SU-DHL-6 (cell line): Measurements from ENCODE around the gene CC2D1B.
A peak's percentile ranks its signal among the peaks of the same experiment; 100 is the strongest.

Experiments used
- H2AFZ ChIP-seq: fragments of 200-600 bp; sonication (generic); 2 replicates; pipeline ENCODE4 v1.6.1; 2014; ENCODE audit warnings: low read depth, mild to moderate bottlenecking, moderate library complexity, mixed read lengths, antibody characterized with exemption, low read length; ENCODE audit not compliant: severe bottlenecking
- H3F3A ChIP-seq: fragments of 200-600 bp; shearing (Covaris generic); 2 replicates; pipeline ENCODE4 v1.6.0; 2016; ENCODE audit warnings: antibody characterized with exemption, mild to moderate bottlenecking; ENCODE audit not compliant: insufficient read depth
- H3K27ac ChIP-seq: fragments of 200-600 bp; sonication (generic); 2 replicates; pipeline ENCODE4 v1.5.1; 2016; ENCODE audit warnings: low read depth, mild to moderate bottlenecking, low read length, moderate library complexity, mixed read lengths
- H3K27me3 ChIP-seq: fragments of 200-600 bp; sonication (generic), shearing (Covaris generic); 2 replicates; pipeline ENCODE4 v1.6.0; 2014; ENCODE audit warnings: mild to moderate bottlenecking, low read length
- H3K36me3 ChIP-seq: fragments of 200-600 bp; sonication (generic); 2 replicates; pipeline ENCODE4 v1.6.1; 2014; ENCODE audit warnings: mild to moderate bottlenecking, low read length, mixed read lengths
- H3K4me2 ChIP-seq: fragments of 300-600, 200-600 bp; shearing (Covaris generic), sonication (generic); 2 replicates; pipeline ENCODE4 v1.6.0; 2014; ENCODE audit warnings: low read length, low read depth, mild to moderate bottlenecking; ENCODE audit not compliant: poor library complexity, severe bottlenecking
- H3K4me3 ChIP-seq: fragments of 200-600 bp; sonication (generic); 2 replicates; pipeline ENCODE4 v1.5.1; 2014; ENCODE audit warnings: antibody characterized with exemption, low read length, mild to moderate bottlenecking, mixed read lengths; ENCODE audit not compliant: insufficient read depth, poor library complexity, severe bottlenecking
- H3K79me2 ChIP-seq: fragments of 200-600 bp; sonication (generic); 2 replicates; pipeline ENCODE4 v1.6.1; 2014; ENCODE audit warnings: mild to moderate bottlenecking, low read length, moderate library complexity; ENCODE audit not compliant: insufficient read depth
- H3K9ac ChIP-seq: fragments of 200-600 bp; sonication (generic); 2 replicates; pipeline ENCODE4 v1.7.0; 2014; ENCODE audit warnings: mild to moderate bottlenecking, low read length
- H3K9me2 ChIP-seq: fragments of 200-600 bp; sonication (generic); replicated peaks from 2 replicates; pipeline ENCODE4 v1.6.1; 2014; ENCODE audit warnings: low read length; ENCODE audit not compliant: insufficient read depth
- H3K9me3 ChIP-seq: fragments of 200-600 bp; sonication (generic); 2 replicates; pipeline ENCODE4 v1.6.1; 2014; ENCODE audit warnings: low read length, mixed read lengths; ENCODE audit not compliant: insufficient read depth
- H4K20me1 ChIP-seq: fragments of 200-600 bp; sonication (generic); 2 replicates; pipeline ENCODE4 v1.6.1; 2014; ENCODE audit warnings: low read depth, mild to moderate bottlenecking, antibody characterized with exemption, low read length, moderate library complexity, mixed read lengths
- EZH2phosphoT487 ChIP-seq: fragments of 200-600 bp; sonication (generic), shearing (Covaris generic); conservative IDR thresholded peaks from 2 replicates; pipeline ENCODE4 v1.6.1; 2018; ENCODE audit warnings: mild to moderate bottlenecking, antibody characterized with exemption, low read length, moderate library complexity, mixed read lengths
- TF ChIP-seq, protein P1 (sequence below): fragments of 200-600 bp; sonication (generic); IDR thresholded peaks from one replicate; pipeline ENCODE4 v1.5.1; 2017; ENCODE audit warnings: antibody characterized with exemption, mild to moderate bottlenecking, low read length, moderate library complexity; ENCODE audit not compliant: insufficient read depth, poor library complexity, severe bottlenecking

CC2D1B gene

GRCh38 chr1:52368383-52369172 is 2.6 kb upstream of the CC2D1B start:
- Histone ChIP-seq H3K4me2 (peak overlapping the region; percentile 51), H3K9me2 (no peaks in the 10 kb centered on the region), H3K9ac (peak overlapping the region; percentile 34; the same call in 1 of the 2 replicates), H3K27ac (no peak overlapping the region), H3F3A (peaks cover 16% of the 10 kb centered on the region), H3K36me3 (peaks cover 15% of the 10 kb centered on the region), H3K4me3 (peak overlapping the region; percentile 3), H3K9me3 (no peaks in the 10 kb centered on the region), H3K27me3 (no peaks in the 10 kb centered on the region), H3K79me2 (peaks cover 16% of the 10 kb centered on the region), H4K20me1 (no peaks in the 10 kb centered on the region), H2AFZ (peak overlapping the region; percentile 2)
- TF ChIP-seq, protein P1, sequence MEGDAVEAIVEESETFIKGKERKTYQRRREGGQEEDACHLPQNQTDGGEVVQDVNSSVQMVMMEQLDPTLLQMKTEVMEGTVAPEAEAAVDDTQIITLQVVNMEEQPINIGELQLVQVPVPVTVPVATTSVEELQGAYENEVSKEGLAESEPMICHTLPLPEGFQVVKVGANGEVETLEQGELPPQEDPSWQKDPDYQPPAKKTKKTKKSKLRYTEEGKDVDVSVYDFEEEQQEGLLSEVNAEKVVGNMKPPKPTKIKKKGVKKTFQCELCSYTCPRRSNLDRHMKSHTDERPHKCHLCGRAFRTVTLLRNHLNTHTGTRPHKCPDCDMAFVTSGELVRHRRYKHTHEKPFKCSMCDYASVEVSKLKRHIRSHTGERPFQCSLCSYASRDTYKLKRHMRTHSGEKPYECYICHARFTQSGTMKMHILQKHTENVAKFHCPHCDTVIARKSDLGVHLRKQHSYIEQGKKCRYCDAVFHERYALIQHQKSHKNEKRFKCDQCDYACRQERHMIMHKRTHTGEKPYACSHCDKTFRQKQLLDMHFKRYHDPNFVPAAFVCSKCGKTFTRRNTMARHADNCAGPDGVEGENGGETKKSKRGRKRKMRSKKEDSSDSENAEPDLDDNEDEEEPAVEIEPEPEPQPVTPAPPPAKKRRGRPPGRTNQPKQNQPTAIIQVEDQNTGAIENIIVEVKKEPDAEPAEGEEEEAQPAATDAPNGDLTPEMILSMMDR = no peak

DNA sequence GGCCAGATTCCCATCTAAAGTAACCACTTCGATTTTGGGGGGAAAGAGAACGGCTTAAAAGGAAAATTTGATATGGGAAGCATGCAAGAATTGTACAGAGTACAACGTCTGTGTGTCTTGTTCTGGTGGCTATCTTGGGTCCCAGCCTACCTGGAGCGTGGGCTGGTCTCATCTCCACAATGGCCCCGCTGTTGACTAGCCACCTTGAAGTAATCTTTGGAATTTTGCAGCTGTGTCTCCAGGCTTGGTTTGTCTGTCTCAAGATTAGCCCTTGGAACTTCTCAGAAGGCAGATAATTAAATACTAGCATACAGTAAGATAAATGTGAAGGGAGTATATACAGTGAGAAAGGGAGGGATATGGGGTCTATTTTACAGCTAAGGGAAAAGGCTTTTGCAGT is 1.3 kb upstream of the CC2D1B start:
- H3K36me3 ChIP-seq = peaks cover 3% of the 10 kb centered on the region; the same call in 1 of the 2 replicates
- H3K27me3 ChIP-seq = no peaks in the 10 kb centered on the region
- H3K9me2 ChIP-seq = no peaks in the 10 kb centered on the region
- no peak overlapping the region for H3K4me3 ChIP-seq
- H3K27ac ChIP-seq = no peak overlapping the region
- no peak overlapping the region for H2AFZ ChIP-seq
- no peaks in the 10 kb centered on the region for H3K9me3 ChIP-seq
- no peak overlapping the region for H3K9ac ChIP-seq
- TF ChIP-seq, protein P1 = no peak
- no peak for TF ChIP-seq EZH2phosphoT487
- no peak overlapping the region for H3K4me2 ChIP-seq
- H3K79me2 ChIP-seq = peaks cover 16% of the 10 kb centered on the region
- H3F3A ChIP-seq = peaks cover 16% of the 10 kb centered on the region
- H4K20me1 ChIP-seq = no peaks in the 10 kb centered on the region

GRCh38 chr1:52366517-52366827 is 467 bp upstream of the CC2D1B start:
- Histone ChIP-seq H3K9me2 (no peaks in the 10 kb centered on the region), H3K9ac (peak overlapping the region; percentile 81)

More at GRCh38 chr1:52366517-52366827, 467 bp upstream of the CC2D1B start:
- Histone ChIP-seq H3K9me3 (no peaks in the 10 kb centered on the region), H3K27ac (peak overlapping the region; percentile 23), H3K4me2 (peak overlapping the region; percentile 44), H3K36me3 (peaks cover 3% of the 10 kb centered on the region; the same call in 1 of the 2 replicates), H2AFZ (peak overlapping the region; percentile 76), H3K27me3 (no peaks in the 10 kb centered on the region), H3K79me2 (peaks cover 16% of the 10 kb centered on the region), H3F3A (peaks cover 16% of the 10 kb centered on the region), H3K4me3 (peak overlapping the region; percentile 58), H4K20me1 (no peaks in the 10 kb centered on the region)
- TF ChIP-seq EZH2phosphoT487 = no peak
- TF ChIP-seq, protein P1 = no peak
